ENCODE results near the gene ZNF367. TPM values are rescaled to one million over a fixed set of nuclear protein-coding genes. Genes with fewer than 3 reads are reported as not detected.

ZNF367 gene
- total RNA-seq, 6 experiments from 2014 or later, result 6.1 to 12.2 (median 11.5) TPM

GRCh38 chr9:96425500-96426169, 7.5 kb upstream of the ZNF367 start:
- Mint-ChIP-seq H3K27ac (no peak overlapping the region), H3K4me1 (ENCODE audit: low read depth) (peaks cover 8% of the 10 kb centered on the region), H3K27me3 (ENCODE audit: insufficient read depth) (no peaks in the 10 kb centered on the region; the same call in 1 of the 2 replicates), H3K36me3 (ENCODE audit: low read depth) (no peaks in the 10 kb centered on the region), H3K4me3 (no peak overlapping the region), H3K9me3 (no peaks in the 10 kb centered on the region)
- TF ChIP-seq CTCF (IDR thresholded peaks at IDR 0.05), result no peak
- no peak for DNase-seq

- DNase-seq, result no peak
- H3K27me3 Mint-ChIP-seq (ENCODE audit: insufficient read depth), result no peaks in the 10 kb centered on the region; the same call in 1 of the 2 replicates
- peaks cover 23% of the 10 kb centered on the region for H3K4me1 Mint-ChIP-seq (ENCODE audit: low read depth)
- no peak overlapping the region for H3K27ac Mint-ChIP-seq
- H3K9me3 Mint-ChIP-seq, result no peaks in the 10 kb centered on the region
- no peaks in the 10 kb centered on the region for H3K36me3 Mint-ChIP-seq (ENCODE audit: low read depth)
- no peak for TF ChIP-seq CTCF (IDR thresholded peaks at IDR 0.05)
- H3K4me3 Mint-ChIP-seq, result no peak overlapping the region
These were observed 5.8 kb upstream of the ZNF367 start for GRCh38 chr9:96423985-96424336.

GRCh38 chr9:96423322-96423984, 5.3 kb upstream of the ZNF367 start:
- peaks cover 23% of the 10 kb centered on the region for H3K4me1 Mint-ChIP-seq (ENCODE audit: low read depth)
- no peak for DNase-seq
- no peak overlapping the region for H3K4me3 Mint-ChIP-seq
- no peaks in the 10 kb centered on the region for H3K36me3 Mint-ChIP-seq (ENCODE audit: low read depth)
- no peak overlapping the region for H3K27ac Mint-ChIP-seq
- no peaks in the 10 kb centered on the region for H3K9me3 Mint-ChIP-seq
- no peak for TF ChIP-seq CTCF (IDR thresholded peaks at IDR 0.05)
- H3K27me3 Mint-ChIP-seq (ENCODE audit: insufficient read depth), result no peaks in the 10 kb centered on the region; the same call in 1 of the 2 replicates

GRCh38 chr9:96420468-96421219, 2.5 kb upstream of the ZNF367 start:
- DNase-seq, result peak; percentile 97
- Mint-ChIP-seq H3K27me3 (ENCODE audit: insufficient read depth) (peaks cover 2% of the 10 kb centered on the region), H3K4me1 (ENCODE audit: low read depth) (peaks cover 31% of the 10 kb centered on the region), H3K9me3 (no peaks in the 10 kb centered on the region), H3K36me3 (ENCODE audit: low read depth) (no peaks in the 10 kb centered on the region), H3K27ac (peak overlapping the region; percentile 97), H3K4me3 (peak overlapping the region; percentile 90)
- TF ChIP-seq CTCF (IDR thresholded peaks at IDR 0.05), result no peak

GRCh38 chr9:96419691-96419969, 1.5 kb upstream of the ZNF367 start:
- peak overlapping the region; percentile 90 for H3K4me3 Mint-ChIP-seq
- H3K27me3 Mint-ChIP-seq (ENCODE audit: insufficient read depth), result peaks cover 2% of the 10 kb centered on the region
- H3K36me3 Mint-ChIP-seq (ENCODE audit: low read depth), result no peaks in the 10 kb centered on the region
- H3K9me3 Mint-ChIP-seq, result no peaks in the 10 kb centered on the region
- no peak for TF ChIP-seq CTCF (IDR thresholded peaks at IDR 0.05)
- H3K27ac Mint-ChIP-seq, result peak overlapping the region; percentile 97
- no peak for DNase-seq
- H3K4me1 Mint-ChIP-seq (ENCODE audit: low read depth), result peaks cover 31% of the 10 kb centered on the region
